22Rv1 (cell line): ENCODE data around the gene ADM5.

Experiments used
- CTCF ChIP-seq: fragments of 450-650 bp; IDR thresholded peaks from 2 replicates; pipeline ENCODE4 v1.5.1; 2017; ENCODE audit warnings: mild to moderate bottlenecking
- ZFX ChIP-seq: fragments of 450-650 bp; IDR thresholded peaks from 2 replicates; pipeline ENCODE4 v1.6.1; 2017; ENCODE audit warnings: antibody characterized with exemption, borderline replicate concordance

GRCh38 chr19:49656456-49657109 lies 32.8 kb upstream of the ADM5 start:
- TF ChIP-seq CTCF (no peak), ZFX (no peak)
